T-helper 1 cell (primary cell): ENCODE data around the gene PDRG1.
A peak's percentile ranks its signal among the peaks of the same experiment; 100 is the strongest.

Experiments
- DNase-seq, 5 donors: peaks; one replicate each; pipeline ENCODE4 v3.0.0-alpha.2; 2012 to 2020

Gene PDRG1

DNA sequence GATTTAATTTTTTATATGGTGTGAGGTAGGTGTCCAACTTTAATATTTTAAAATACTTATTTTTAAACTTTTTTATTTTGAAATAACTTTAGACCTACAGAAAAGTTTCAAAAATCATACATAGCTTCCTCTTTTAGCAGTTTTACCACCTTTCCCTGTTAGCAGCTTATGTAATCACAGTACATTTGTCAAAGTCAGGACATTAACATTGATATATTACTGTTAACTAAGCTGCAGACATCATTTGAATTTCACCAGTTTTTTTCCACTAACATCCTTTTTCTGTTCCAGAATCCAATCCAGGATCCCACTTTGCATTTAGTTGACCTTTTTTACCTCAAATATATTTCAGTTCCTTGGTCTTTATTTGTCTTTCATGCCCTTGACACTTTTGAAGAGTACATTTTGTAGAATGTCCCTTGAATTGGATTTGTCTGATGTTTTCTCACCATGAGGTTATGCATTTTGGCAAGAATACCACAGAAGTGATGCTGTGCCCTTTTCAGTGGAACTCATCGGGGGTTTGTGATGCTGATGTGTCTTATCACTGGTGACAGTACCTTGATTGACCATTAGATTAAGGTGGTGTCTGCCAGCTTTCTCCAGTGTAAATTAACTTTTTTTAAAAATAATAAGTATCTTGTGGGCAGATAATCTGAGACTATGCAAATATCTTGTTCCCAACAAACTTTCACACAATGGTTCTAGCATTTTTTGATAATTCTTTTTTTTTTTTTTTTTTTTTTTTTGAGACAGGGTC is 48.0 kb downstream of the PDRG1 start:
- no peak for DNase-seq

DNA sequence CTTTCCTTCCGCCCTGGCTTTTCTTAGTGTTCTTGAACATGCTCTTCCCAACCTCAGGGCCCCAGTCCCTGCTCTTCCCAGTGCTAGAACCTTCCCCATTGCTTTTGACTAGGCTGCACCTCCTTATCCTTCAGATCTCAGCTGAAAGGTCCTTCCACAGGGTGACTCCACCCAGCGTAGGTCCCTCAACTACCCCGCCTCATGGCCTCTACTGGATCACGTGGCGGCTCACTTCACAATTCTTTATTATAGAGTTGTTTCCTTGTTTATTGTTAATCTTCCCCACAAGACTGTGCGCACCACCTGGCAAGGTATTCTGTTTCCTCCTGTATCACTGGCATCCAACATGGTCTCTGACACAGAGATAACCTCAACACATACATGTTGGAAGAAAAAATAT is 50.2 kb downstream of the PDRG1 start:
- DNase-seq: no peak

DNA sequence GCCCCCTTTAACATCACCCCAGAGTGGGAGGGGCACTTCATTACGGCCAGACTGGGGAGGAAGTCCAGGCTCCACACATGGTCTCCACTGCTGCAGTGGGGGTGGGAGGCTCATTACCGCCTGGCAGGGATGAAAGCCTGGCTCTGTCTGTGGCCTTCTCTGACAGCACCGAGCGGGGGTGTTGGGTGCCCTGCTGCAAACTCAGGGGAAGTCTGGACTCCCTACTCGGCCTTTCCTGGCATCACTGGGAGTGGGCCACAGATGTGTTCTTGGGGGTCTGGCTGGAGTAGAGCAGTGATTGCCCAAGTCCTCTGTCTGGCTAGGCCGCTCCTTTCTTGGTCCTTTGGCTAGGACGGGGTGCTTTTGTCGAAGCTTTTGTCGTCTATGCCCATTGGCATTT is 54.3 kb downstream of the PDRG1 start:
- DNase-seq: no peak

DNA sequence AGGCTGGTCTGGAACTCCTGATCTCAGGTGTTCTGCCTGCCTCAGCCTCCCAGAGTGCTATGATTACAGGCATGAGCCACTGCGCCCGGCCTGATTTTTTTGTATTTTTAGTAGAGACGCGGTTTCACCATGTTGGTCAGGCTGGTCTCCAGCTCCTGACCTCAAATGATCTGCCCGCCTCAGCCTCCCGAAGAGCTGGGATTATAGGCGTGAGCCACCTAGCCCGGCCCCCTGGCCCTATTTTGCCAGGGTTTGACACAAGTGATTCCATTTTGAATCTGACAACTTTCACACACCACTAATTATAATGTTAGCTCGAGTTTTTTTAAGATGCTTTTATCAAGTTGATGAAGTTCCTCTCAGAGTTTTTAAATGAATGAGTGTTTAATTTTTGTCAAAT is 55.8 kb downstream of the PDRG1 start:
- DNase-seq: no peak

DNA sequence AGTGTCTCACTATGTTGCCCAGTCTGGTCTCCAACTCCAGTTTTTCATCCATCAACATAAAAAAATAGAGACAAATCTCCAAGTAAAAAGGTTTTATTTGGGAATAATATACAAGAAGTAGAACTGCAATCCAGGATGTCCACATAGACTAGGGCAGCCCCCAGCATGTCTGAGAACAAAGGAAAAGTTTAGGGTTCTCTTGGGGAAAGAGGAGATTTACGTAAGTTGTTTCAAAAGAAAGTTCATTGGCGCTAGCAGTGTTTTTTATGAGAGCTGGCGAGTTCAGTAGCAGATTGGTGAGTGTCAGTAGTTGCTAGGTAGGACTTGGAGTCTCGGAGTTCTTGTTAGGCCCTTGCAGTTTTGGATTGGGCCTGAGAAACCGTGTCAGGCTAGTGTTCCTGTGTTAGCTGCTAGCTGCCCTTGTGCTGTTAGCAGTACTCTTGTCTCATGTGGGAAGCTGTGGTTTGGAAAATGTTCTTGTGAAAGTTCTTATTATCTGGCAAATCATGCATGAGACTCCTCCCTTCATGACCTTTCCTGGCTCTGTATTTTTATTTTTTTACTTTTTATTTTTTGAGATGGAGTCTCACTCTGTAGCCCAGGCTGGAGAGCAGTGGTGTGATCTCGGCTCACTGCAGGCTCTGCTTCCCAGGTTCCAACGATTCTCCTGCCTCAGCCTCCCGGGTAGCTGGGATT is 56.7 kb downstream of the PDRG1 start:
- DNase-seq: peak in 1 of 5 donors; percentile 42
